HepG2 (cell line): ENCODE measurements around the gene PXT1. TPM values are rescaled to one million over a fixed set of nuclear protein-coding genes. Genes with fewer than 3 reads are reported as not detected.

ENCODE experiments used
- ATAC-seq: fragments of 200-7000 bp; cut with Tn5 transposase; 3 replicates; pipeline ENCODE4 v1.9.1; 2020; ENCODE audit warnings: mild to moderate bottlenecking, moderate library complexity
- BruUV-seq: library from RNA; stranded (reverse); fragments of 400-500 nt; replicated peaks from 2 replicates; lab custom pipeline; 2021; lab: Mats Ljungman, UMichigan
- CTCF ChIA-PET: fragments of 300-600 bp; formaldehyde crosslinking; extraction: SDS; loops from one replicate; lab custom pipeline; 2021; ENCODE audit warnings: low total read pairs, inconsistent platforms, low intra/inter-chr PET ratio; lab: Yijun Ruan, JAX
- POLR2A ChIA-PET: fragments of 350-600 bp; sonication (Branson Sonifier 250); formaldehyde crosslinking; loops from one replicate; lab custom pipeline; 2020; ENCODE audit warnings: antibody characterized with exemption, inconsistent platforms; lab: Yijun Ruan, JAX
- DNase-seq: peaks from one replicate; pipeline ENCODE4 v3.0.0-alpha.2; 2015; ENCODE audit warnings: low spot score
- FAIRE-seq: peaks from 3 replicates; lab custom pipeline; 2011; peaks lifted over from hg19 to GRCh38; lab: Jason Lieb, UNC
- H2AFZ ChIP-seq: one replicate; pipeline ENCODE4 v1.6.1; 2011; ENCODE audit warnings: low read length, inconsistent platforms
- H3K27ac ChIP-seq: fragments of 300-600 bp; 3 replicates; pipeline ENCODE4 v1.8.0; 2011; ENCODE audit warnings: mixed run types, mild to moderate bottlenecking, mixed read lengths, low read length, inconsistent platforms; ENCODE audit not compliant: insufficient read depth; ENCODE audit errors: extremely low read length
- H3K27me3 ChIP-seq, 2 experiments: fragments of 200-600 bp in 1 of 2; 2 replicates in 1 of 2; 3 replicates in 1 of 2; pipeline versions ENCODE4 v1.6.0 to v1.8.0; 2011; ENCODE audit warnings: low read length in 2 of 2, mild to moderate bottlenecking in 2 of 2, moderate library complexity in 2 of 2, inconsistent platforms in 1 of 2; ENCODE audit not compliant: insufficient read depth in 2 of 2, control insufficient read depth in 1 of 2
- H3K36me3 ChIP-seq, 2 experiments: fragments of 200-600 bp in 1 of 2; replicated peaks in 1 of 2; 2 replicates in 1 of 2; 3 replicates in 1 of 2; pipeline versions ENCODE4 v1.5.1 to v1.8.0; 2011; ENCODE audit warnings: low read length in 2 of 2, inconsistent platforms in 1 of 2; ENCODE audit not compliant: insufficient read depth in 2 of 2, control insufficient read depth in 1 of 2
- H3K4me1 ChIP-seq: 2 replicates; pipeline ENCODE4 v1.5.1; 2012; ENCODE audit warnings: low read length, inconsistent platforms; ENCODE audit not compliant: insufficient read depth
- H3K4me2 ChIP-seq: 2 replicates; pipeline ENCODE4 v1.6.0; 2011; ENCODE audit warnings: low read depth, low read length, inconsistent platforms
- H3K4me3 ChIP-seq, 3 experiments: fragments of 200-600 bp in 1 of 3; sonication (generic), shearing (Covaris generic) in 1 of 3; replicated peaks in 1 of 3; 2 replicates each; pipeline ENCODE4 v1.5.1; 2011 to 2016; ENCODE audit warnings: low read length in 3 of 3, inconsistent platforms in 2 of 3, low read depth in 2 of 3, mild to moderate bottlenecking in 2 of 3, control low read depth in 1 of 3, mixed read lengths in 1 of 3; ENCODE audit not compliant: insufficient read depth in 1 of 3
- H3K79me2 ChIP-seq: one replicate; pipeline ENCODE4 v1.6.1; 2011; ENCODE audit warnings: low read length, inconsistent platforms; ENCODE audit not compliant: insufficient read depth
- H3K9ac ChIP-seq: 2 replicates; pipeline ENCODE4 v1.6.0; 2011; ENCODE audit warnings: mild to moderate bottlenecking, low read depth, low read length, inconsistent platforms; ENCODE audit not compliant: insufficient read depth
- H3K9me3 ChIP-seq: 2 replicates; pipeline ENCODE4 v1.5.1; 2012; ENCODE audit warnings: mild to moderate bottlenecking, low read length
- H4K20me1 ChIP-seq: 2 replicates; pipeline ENCODE4 v1.6.0; 2011; ENCODE audit warnings: inconsistent platforms, mild to moderate bottlenecking, low read length, moderate library complexity; ENCODE audit not compliant: insufficient read depth
- EHMT2 ChIP-seq: fragments of 200-600 bp; sonication (generic); IDR thresholded peaks from 2 replicates; pipeline ENCODE4 v1.7.0; 2017; ENCODE audit warnings: antibody characterized with exemption, low read depth, low read length, borderline replicate concordance
- HNRNPK ChIP-seq: fragments of 200-400 bp; formaldehyde crosslinking; IDR thresholded peaks from 2 replicates; pipeline ENCODE4 v1.6.1; 2018; ENCODE audit warnings: low read length, low read depth, moderate library complexity, mild to moderate bottlenecking; ENCODE audit not compliant: poor library complexity, severe bottlenecking
- JARID2 ChIP-seq: sonication (generic); formaldehyde crosslinking; IDR thresholded peaks from 2 replicates; pipeline ENCODE4 v1.8.1; 2023; ENCODE audit warnings: missing genetic modification reagents, inconsistent platforms; ENCODE audit not compliant: insufficient replicate concordance
- LRRFIP1 ChIP-seq: sonication (generic); formaldehyde crosslinking; conservative IDR thresholded peaks from 2 replicates; pipeline ENCODE4 v1.4.0; 2020; ENCODE audit warnings: missing genetic modification reagents
- MLXIP ChIP-seq: sonication (generic); formaldehyde crosslinking; IDR thresholded peaks from 2 replicates; pipeline ENCODE4 v1.9.0; 2021; ENCODE audit warnings: missing genetic modification reagents, borderline replicate concordance
- RELA ChIP-seq: sonication (generic); formaldehyde crosslinking; IDR thresholded peaks from 2 replicates; pipeline ENCODE4 v1.4.0; 2020; ENCODE audit warnings: missing genetic modification reagents
- TEAD3 ChIP-seq: optimal IDR thresholded peaks from 2 replicates; pipeline ENCODE3; 2016; ENCODE audit warnings: borderline replicate concordance
- TFAP4 ChIP-seq: sonication (generic); IDR thresholded peaks from 2 replicates; pipeline ENCODE4 v1.6.1; 2016; ENCODE audit warnings: low read depth, borderline replicate concordance
- ZBTB1 ChIP-seq: sonication (generic); formaldehyde crosslinking; IDR thresholded peaks from 2 replicates; pipeline ENCODE4 v1.4.0; 2020; ENCODE audit warnings: missing genetic modification reagents, borderline replicate concordance
- ZNF101 ChIP-seq: sonication (generic); formaldehyde crosslinking; IDR thresholded peaks from 2 replicates; pipeline ENCODE4 v1.4.0; 2020; ENCODE audit warnings: mild to moderate bottlenecking, low read depth, missing genetic modification reagents, borderline replicate concordance
- ZNF562 ChIP-seq: sonication (generic); formaldehyde crosslinking; IDR thresholded peaks from 2 replicates; pipeline ENCODE4 v1.8.0; 2022; ENCODE audit warnings: missing genetic modification reagents, borderline replicate concordance
- ZNF770 ChIP-seq: sonication (generic); formaldehyde crosslinking; IDR thresholded peaks from 2 replicates; pipeline ENCODE4 v1.5.0; 2020; ENCODE audit warnings: mild to moderate bottlenecking, missing genetic modification reagents
- WGBS: methylation state at CpG from one replicate; pipeline ENCODE4 v1.1.6; 2017; ENCODE audit warnings: low lambda C conversion rate; 5-methylcytosine and 5-hydroxymethylcytosine counted together
- in situ Hi-C: cut with HindIII; loops from 2 replicates; pipeline ENCODE4 v1.10.0; 2017; ENCODE audit warnings: low pct_unique_long_range_greater_than_20kb; ENCODE audit not compliant: extremely low pct_ligation_motif_present
- intact Hi-C: fragments of 100-400 bp; cut with micrococcal nuclease; formaldehyde crosslinking; loops from one replicate; pipeline ENCODE4 v1.10.0; 2022; ENCODE audit not compliant: unreplicated experiment
- polyA plus RNA-seq, 8 experiments: library from polyadenylated mRNA; depleted of rRNA in 3 of 8; stranded (reverse) in 7 of 8; unstranded in 1 of 8; fragments of >200 nt; fragmentation: Illumina TruSeq in 4 of 8; extraction: Trizol in 4 of 8; gene quantifications; 2 replicates each; pipeline versions ENCODE4 v1.2.1 to v1.2.3, GENCODE V29; 2011 to 2016; ENCODE audit warnings: low read depth in 4 of 8, missing spikeins in 1 of 8, mixed read lengths in 1 of 8; ENCODE audit not compliant: insufficient read depth in 1 of 8
- total RNA-seq, 5 experiments: library from RNA; depleted of rRNA; stranded (reverse); fragments of >200 nt; fragmentation: Illumina TruSeq; extraction: Trizol; gene quantifications; 2 replicates each; pipeline ENCODE4 v1.2.3, GENCODE V29; 2016; ENCODE audit warnings: low read depth in 1 of 5

Gene PXT1
- total and polyA plus RNA-seq, 2 of the 13 experiments (the other 11 are each of a cell fraction or from before 2014, with no cell fraction given): 0.04 TPM; not detected in 1

GRCh38 chr6:36467625-36468024 is 25.0 kb upstream of the PXT1 start (continued):
- TF ChIP-seq LRRFIP1 (CRISPR knock-in tag) (no peak), TFAP4 (no peak)

GRCh38 chr6:36464233-36464632 is 21.6 kb upstream of the PXT1 start:
- ChIA-PET CTCF (no interaction called here), POLR2A (no interaction called here)
- TF ChIP-seq JARID2 (CRISPR knock-in tag) (no peak), EHMT2 (no peak), ZBTB1 (CRISPR knock-in tag) (no peak), ZNF562 (CRISPR knock-in tag) (no peak), HNRNPK (peak; percentile 66), ZNF770 (CRISPR knock-in tag) (peak; percentile 70), MLXIP (CRISPR knock-in tag) (no peak), ZNF101 (CRISPR knock-in tag) (no peak), TEAD3 (CRISPR knock-in tag) (no peak), RELA (CRISPR knock-in tag) (no peak)
- H4K20me1 ChIP-seq: peaks cover 37% of the 10 kb centered on the region
- no peak overlapping the region for H3K27ac ChIP-seq
- H3K36me3 ChIP-seq: no peaks in the 10 kb centered on the region; a peak in 1 of 5 replicates
- no TSS peak for BruUV-seq
- in situ Hi-C loops: no loop called here
- FAIRE-seq (peak; percentile 4), DNase-seq (no peak), ATAC-seq (no peak)
- H2AFZ ChIP-seq: no peak overlapping the region
- no peak overlapping the region for H3K9ac ChIP-seq
- intact Hi-C loops: no loop called here
- peaks cover 7% of the 10 kb centered on the region for H3K4me1 ChIP-seq
- H3K79me2 ChIP-seq: peaks cover 83% of the 10 kb centered on the region
- no peaks in the 10 kb centered on the region for H3K27me3 ChIP-seq
- WGBS: 100% methylated on average over 1 of the region's 1 CpG
- no peaks in the 10 kb centered on the region for H3K9me3 ChIP-seq
- no peak overlapping the region for H3K4me3 ChIP-seq
- no peak overlapping the region for H3K4me2 ChIP-seq
